ENCODE data around the gene FBXO46. TPM values are rescaled to one million over a fixed set of nuclear protein-coding genes. Genes with fewer than 3 reads are reported as not detected.

FBXO46 gene
- total RNA-seq, 1 donor from 2014 or later = 16.5 TPM

GRCh38 chr19:45746866-45747265, 16.2 kb upstream of the FBXO46 start:
- ATAC-seq = no peak
- intact Hi-C loops (cut with DNase I) = no loop called here
- Histone ChIP-seq H3K27ac (no peak overlapping the region), H3K4me1 (no peaks in the 10 kb centered on the region), H3K36me3 (no peaks in the 10 kb centered on the region), H3K27me3 (no peaks in the 10 kb centered on the region), H3K4me3 (no peak overlapping the region), H3K9me3 (no peaks in the 10 kb centered on the region)
- TF ChIP-seq, protein P1, sequence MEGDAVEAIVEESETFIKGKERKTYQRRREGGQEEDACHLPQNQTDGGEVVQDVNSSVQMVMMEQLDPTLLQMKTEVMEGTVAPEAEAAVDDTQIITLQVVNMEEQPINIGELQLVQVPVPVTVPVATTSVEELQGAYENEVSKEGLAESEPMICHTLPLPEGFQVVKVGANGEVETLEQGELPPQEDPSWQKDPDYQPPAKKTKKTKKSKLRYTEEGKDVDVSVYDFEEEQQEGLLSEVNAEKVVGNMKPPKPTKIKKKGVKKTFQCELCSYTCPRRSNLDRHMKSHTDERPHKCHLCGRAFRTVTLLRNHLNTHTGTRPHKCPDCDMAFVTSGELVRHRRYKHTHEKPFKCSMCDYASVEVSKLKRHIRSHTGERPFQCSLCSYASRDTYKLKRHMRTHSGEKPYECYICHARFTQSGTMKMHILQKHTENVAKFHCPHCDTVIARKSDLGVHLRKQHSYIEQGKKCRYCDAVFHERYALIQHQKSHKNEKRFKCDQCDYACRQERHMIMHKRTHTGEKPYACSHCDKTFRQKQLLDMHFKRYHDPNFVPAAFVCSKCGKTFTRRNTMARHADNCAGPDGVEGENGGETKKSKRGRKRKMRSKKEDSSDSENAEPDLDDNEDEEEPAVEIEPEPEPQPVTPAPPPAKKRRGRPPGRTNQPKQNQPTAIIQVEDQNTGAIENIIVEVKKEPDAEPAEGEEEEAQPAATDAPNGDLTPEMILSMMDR (IDR thresholded peaks at IDR 0.05) = no peak
- DNase-seq = no peak

DNA sequence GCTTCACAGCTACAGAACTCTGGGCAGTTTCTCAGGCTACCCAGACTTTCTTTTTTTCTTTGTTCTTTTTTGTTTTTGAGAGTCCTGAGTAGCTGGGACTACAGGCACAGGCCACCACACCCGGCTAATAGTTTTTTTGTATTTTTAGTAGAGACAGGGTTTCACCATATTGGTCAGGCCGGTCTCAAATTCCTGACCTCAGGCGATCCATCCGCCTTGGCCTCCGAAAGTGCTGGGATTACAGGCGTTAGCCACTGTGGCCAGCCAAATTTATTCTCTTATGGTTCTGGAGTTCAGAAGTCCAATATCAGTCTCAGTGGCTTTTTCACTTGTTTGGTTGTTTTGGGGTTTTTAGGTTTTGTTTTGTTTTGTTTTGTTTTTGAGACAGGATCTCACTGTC, 14.9 kb upstream of the FBXO46 start:
- no peaks in the 10 kb centered on the region for H3K9me3 ChIP-seq
- TF ChIP-seq, protein P1 (IDR thresholded peaks at IDR 0.05) = no peak
- DNase-seq (no peak), ATAC-seq (no peak)
- no peaks in the 10 kb centered on the region for H3K4me1 ChIP-seq
- no peaks in the 10 kb centered on the region for H3K36me3 ChIP-seq
- H3K27ac ChIP-seq = no peak overlapping the region
- intact Hi-C loops (cut with DNase I) = no loop called here
- no peak overlapping the region for H3K4me3 ChIP-seq
- no peaks in the 10 kb centered on the region for H3K27me3 ChIP-seq

DNA sequence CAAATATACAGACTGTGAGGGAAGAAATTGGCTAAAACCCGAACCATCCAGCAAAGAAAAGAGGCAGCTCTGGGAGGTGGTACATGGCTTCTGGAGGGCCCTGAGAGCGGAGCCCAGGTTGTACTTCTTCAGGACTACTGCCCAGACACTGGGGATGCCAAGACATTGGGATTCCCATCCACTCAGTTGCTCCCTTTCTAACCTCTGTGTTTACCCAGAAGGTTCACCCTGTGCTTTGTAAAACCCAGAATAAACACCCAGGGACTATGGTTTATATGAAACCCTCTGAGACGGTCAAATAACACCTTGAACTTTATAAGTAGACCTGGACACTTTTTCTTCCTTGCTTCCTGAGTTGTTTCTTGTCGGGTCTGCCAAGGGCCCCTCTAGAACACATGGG, 12.3 kb upstream of the FBXO46 start:
- ATAC-seq = no peak
- H3K9me3 ChIP-seq = no peaks in the 10 kb centered on the region
- H3K36me3 ChIP-seq = no peaks in the 10 kb centered on the region

DNA sequence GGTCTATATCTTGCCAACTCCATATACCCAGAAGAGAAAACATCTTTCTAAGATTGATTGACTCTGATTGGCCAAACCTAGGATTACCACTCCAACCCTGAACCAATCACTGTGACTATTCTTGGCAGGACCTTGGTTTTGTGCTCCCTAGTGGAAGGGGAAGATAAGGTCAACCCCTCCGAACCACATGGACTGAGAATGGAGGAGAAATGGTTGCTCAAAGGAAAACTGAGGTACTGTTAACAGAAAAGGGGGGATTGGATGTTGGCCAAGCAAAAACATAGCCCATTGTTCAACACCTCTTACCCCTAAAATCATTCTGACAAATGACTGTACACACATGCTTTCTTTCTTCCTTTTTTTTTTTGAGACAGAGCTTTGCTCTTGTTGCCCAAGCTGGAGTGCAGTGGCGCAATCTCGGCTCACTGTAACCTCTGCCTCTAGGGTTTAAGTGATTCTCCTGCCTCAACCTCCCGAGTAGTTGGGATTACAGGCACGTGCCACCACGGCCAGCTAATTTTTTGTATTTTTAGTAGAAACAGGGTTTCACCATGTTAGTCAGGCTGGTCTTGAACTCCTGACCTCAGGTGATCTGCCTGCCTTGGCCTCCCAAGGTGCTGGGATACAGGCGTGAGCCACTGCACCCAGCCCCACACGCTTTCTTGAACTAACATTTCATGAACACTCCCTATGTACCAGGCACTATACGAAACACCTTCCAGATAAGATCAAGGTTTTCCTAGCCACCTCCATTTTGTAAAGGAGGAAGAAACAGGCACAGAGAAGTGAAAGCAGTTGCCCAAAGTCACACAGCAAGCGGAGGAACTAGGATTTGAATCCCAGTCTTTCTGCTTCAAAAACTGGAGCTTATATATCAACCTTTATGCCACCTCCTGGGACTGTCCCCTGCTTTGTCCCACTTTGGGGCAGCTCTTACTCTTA, 9.1 kb upstream of the FBXO46 start:
- DNase-seq = no peak

More for the DNA sequence above, 12.3 kb upstream of the FBXO46 start:
- H3K27me3 ChIP-seq = no peaks in the 10 kb centered on the region
- no peaks in the 10 kb centered on the region for H3K4me1 ChIP-seq
- TF ChIP-seq, protein P1 (IDR thresholded peaks at IDR 0.05) = no peak
- no peak for DNase-seq
- intact Hi-C loops (cut with DNase I) = no loop called here
- no peak overlapping the region for H3K27ac ChIP-seq
- no peak overlapping the region for H3K4me3 ChIP-seq

DNA sequence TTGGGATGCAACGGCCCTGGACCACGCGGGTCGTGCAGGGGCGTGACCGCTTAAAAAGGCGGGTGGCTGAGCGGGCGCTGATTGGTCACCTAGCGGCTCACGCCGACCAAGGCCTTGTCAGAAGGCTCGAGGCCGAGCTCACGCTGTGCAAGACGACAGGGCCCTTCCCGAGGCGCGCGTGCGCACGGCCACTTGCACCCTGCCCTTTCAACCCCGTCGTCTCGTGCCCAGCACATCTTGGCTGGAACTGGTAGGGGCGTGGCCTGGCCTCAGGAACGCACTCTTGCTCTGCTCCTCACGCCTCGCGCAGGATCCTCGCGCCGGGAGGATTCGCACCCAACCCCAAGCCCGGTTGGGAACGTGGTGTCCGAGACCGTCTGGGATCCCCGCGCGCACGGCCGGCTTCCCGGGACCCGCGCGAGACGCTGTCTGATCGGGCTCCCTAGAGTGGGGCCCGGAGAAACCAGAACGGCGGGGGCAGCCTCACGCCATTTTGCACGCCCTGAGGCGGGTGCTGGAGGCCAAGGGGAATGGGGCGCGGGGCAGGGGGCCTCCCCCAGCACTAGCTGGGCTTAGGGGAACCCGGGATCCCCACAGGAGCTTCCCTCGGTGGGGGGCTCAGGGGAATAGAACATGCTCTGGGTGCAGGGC, 2.6 kb upstream of the FBXO46 start, which contains the start of gene MEIOSIN:
MEIOSIN (plus strand) TSS at position 280 of the 651 bp plus-strand sequence. CDS start 1,938 bp downstream, outside the sequence.
- Histone ChIP-seq H3K9me3 (no peaks in the 10 kb centered on the region), H3K4me3 (no peak within 1 kb of the TSS), H3K27ac (no peak within 1 kb of the TSS), H3K27me3 (no peaks in the 10 kb centered on the region), H3K4me1 (peaks cover 13% of the 10 kb centered on the region), H3K36me3 (no peaks in the 10 kb centered on the region)
- TF ChIP-seq, protein P1 (IDR thresholded peaks at IDR 0.05) = no peak
- no peak for ATAC-seq
- intact Hi-C loops (cut with DNase I) = no loop called here
- DNase-seq = no peak

More for the DNA sequence above, 9.1 kb upstream of the FBXO46 start:
- intact Hi-C loops (cut with DNase I) = no loop called here
- TF ChIP-seq, protein P1 (IDR thresholded peaks at IDR 0.05) = no peak
- no peaks in the 10 kb centered on the region for H3K4me1 ChIP-seq
- no peaks in the 10 kb centered on the region for H3K27me3 ChIP-seq
- no peaks in the 10 kb centered on the region for H3K36me3 ChIP-seq
- H3K4me3 ChIP-seq = no peak overlapping the region
- no peaks in the 10 kb centered on the region for H3K9me3 ChIP-seq
- no peak overlapping the region for H3K27ac ChIP-seq
- ATAC-seq = peak; percentile 49
